ENCODE data around the gene RBM24. TPM values are rescaled to one million over a fixed set of nuclear protein-coding genes. Genes with fewer than 3 reads are reported as not detected.

Gene RBM24
- total and polyA plus RNA-seq, 2 experiments from 2014 or later = 0.29 to 0.97 TPM

- no peaks in the 10 kb centered on the region for H3K9me3 ChIP-seq (ENCODE audit: low read depth)
- H3K4me3 ChIP-seq = no peak overlapping the region
- no peak overlapping the region for H3K27ac ChIP-seq
- no peaks in the 10 kb centered on the region for H4K20me1 ChIP-seq (ENCODE audit: insufficient read depth, poor library complexity, severe bottlenecking)
- WGBS (ENCODE audit: low lambda C conversion rate, missing lambda C conversion rate) = 83% methylated on average over 7 of the region's 7 CpGs
- no peaks in the 10 kb centered on the region for H3K36me3 ChIP-seq (replicated peaks; ENCODE audit: insufficient read depth, low read depth)
- TF ChIP-seq EZH2phosphoT487 (IDR thresholded peaks at IDR 0.05; ENCODE audit: low read depth, severe bottlenecking, unreplicated experiment) (no peak), CTCF (IDR thresholded peaks at IDR 0.05; ENCODE audit: poor library complexity) (no peak), EZH2 (IDR thresholded peaks at IDR 0.05; ENCODE audit: borderline replicate concordance) (no peak)
- no peak overlapping the region for H2AFZ ChIP-seq
- no peaks in the 10 kb centered on the region for H3K27me3 ChIP-seq
- H3K79me2 ChIP-seq = no peaks in the 10 kb centered on the region
- DNase-seq (ENCODE audit: low spot score) = no peak
- H3K4me1 ChIP-seq (ENCODE audit: insufficient read depth) = no peaks in the 10 kb centered on the region
- H3K9me2 ChIP-seq (replicated peaks; ENCODE audit: insufficient read depth) = no peaks in the 10 kb centered on the region
- H3K4me2 ChIP-seq = no peak overlapping the region
Observed at GRCh38 chr6:17334265-17334664, 53.1 kb downstream of the RBM24 start.

DNA sequence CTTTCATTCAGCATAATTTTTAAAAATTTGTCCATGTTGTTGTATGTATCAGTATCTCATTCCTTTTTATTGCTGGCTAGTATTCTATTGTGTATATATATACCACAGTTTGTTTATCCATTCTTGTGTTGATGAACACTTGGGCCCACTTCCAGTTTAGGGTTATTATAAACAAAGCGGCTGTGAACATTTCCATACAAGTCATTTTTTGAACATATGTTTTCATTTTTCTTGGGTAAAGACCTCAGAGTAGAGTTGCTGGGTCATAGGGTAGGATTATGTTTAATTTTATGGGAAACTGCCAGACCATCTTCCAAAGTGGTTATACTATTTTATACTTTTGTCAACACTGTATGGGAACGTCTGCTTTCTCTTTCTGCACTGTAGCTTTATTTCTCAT is 55.3 kb downstream of the RBM24 start:
- TF ChIP-seq CTCF (IDR thresholded peaks at IDR 0.05; ENCODE audit: poor library complexity) (no peak), EZH2 (IDR thresholded peaks at IDR 0.05; ENCODE audit: borderline replicate concordance) (no peak), EZH2phosphoT487 (IDR thresholded peaks at IDR 0.05; ENCODE audit: low read depth, severe bottlenecking, unreplicated experiment) (no peak)
- H4K20me1 ChIP-seq (ENCODE audit: insufficient read depth, poor library complexity, severe bottlenecking) = no peaks in the 10 kb centered on the region
- H3K79me2 ChIP-seq = no peaks in the 10 kb centered on the region
- H3K4me2 ChIP-seq = no peak overlapping the region
- no peaks in the 10 kb centered on the region for H3K27me3 ChIP-seq
- H3K27ac ChIP-seq = peak overlapping the region; percentile 8
- WGBS (ENCODE audit: low lambda C conversion rate, missing lambda C conversion rate) = 42% methylated on average over 2 of the region's 2 CpGs
- DNase-seq (ENCODE audit: low spot score) = peak; percentile 6
- no peaks in the 10 kb centered on the region for H3K9me3 ChIP-seq (ENCODE audit: low read depth)
- H3K4me3 ChIP-seq = no peak overlapping the region
- no peaks in the 10 kb centered on the region for H3K9me2 ChIP-seq (replicated peaks; ENCODE audit: insufficient read depth)
- H3K4me1 ChIP-seq (ENCODE audit: insufficient read depth) = no peaks in the 10 kb centered on the region
- no peak overlapping the region for H2AFZ ChIP-seq
- H3K36me3 ChIP-seq (replicated peaks; ENCODE audit: insufficient read depth, low read depth) = no peaks in the 10 kb centered on the region

GRCh38 chr6:17339308-17339670 is 58.1 kb downstream of the RBM24 start:
- Histone ChIP-seq H4K20me1 (ENCODE audit: insufficient read depth, poor library complexity, severe bottlenecking) (no peaks in the 10 kb centered on the region), H3K36me3 (replicated peaks; ENCODE audit: insufficient read depth, low read depth) (no peaks in the 10 kb centered on the region), H2AFZ (no peak overlapping the region), H3K4me1 (ENCODE audit: insufficient read depth) (no peaks in the 10 kb centered on the region), H3K4me2 (no peak overlapping the region), H3K9me3 (ENCODE audit: low read depth) (no peaks in the 10 kb centered on the region), H3K27me3 (no peaks in the 10 kb centered on the region), H3K27ac (no peak overlapping the region), H3K4me3 (no peak overlapping the region), H3K79me2 (no peaks in the 10 kb centered on the region), H3K9me2 (replicated peaks; ENCODE audit: insufficient read depth) (no peaks in the 10 kb centered on the region)
- TF ChIP-seq EZH2 (IDR thresholded peaks at IDR 0.05; ENCODE audit: borderline replicate concordance) = no peak
- no peak for TF ChIP-seq CTCF (IDR thresholded peaks at IDR 0.05; ENCODE audit: poor library complexity)
- TF ChIP-seq EZH2phosphoT487 (IDR thresholded peaks at IDR 0.05; ENCODE audit: low read depth, severe bottlenecking, unreplicated experiment) = no peak
- no peak for DNase-seq (ENCODE audit: low spot score)
- 81% methylated on average over 2 of the region's 2 CpGs for WGBS (ENCODE audit: low lambda C conversion rate, missing lambda C conversion rate)
